OCI-LY1 (cell line): ENCODE measurements around the gene UPK3A.

Experiments
- H2AFZ ChIP-seq: fragments of 200-600 bp; sonication (generic), shearing (Covaris generic); 2 replicates; pipeline ENCODE4 v1.6.0; 2014; ENCODE audit warnings: antibody characterized with exemption, mild to moderate bottlenecking, low read length
- H3F3A ChIP-seq: fragments of 200-600 bp; sonication (generic), shearing (Covaris generic); 2 replicates; pipeline ENCODE4 v1.6.0; 2014; ENCODE audit warnings: mild to moderate bottlenecking, antibody characterized with exemption, low read length, moderate library complexity; ENCODE audit not compliant: insufficient read depth
- H3K27ac ChIP-seq: fragments of 200-600 bp; sonication (generic); 2 replicates; pipeline ENCODE4 v1.5.1; 2014; ENCODE audit warnings: low read length, mixed run types, mild to moderate bottlenecking, low read depth; ENCODE audit not compliant: poor library complexity, severe bottlenecking
- H3K27me3 ChIP-seq: fragments of 200-600 bp; sonication (generic); 2 replicates; pipeline ENCODE4 v1.6.0; 2014; ENCODE audit warnings: antibody characterized with exemption, mild to moderate bottlenecking, low read length, moderate library complexity; ENCODE audit not compliant: insufficient read depth
- H3K36me3 ChIP-seq: fragments of 200-600 bp; sonication (generic); 2 replicates; pipeline ENCODE4 v1.6.1; 2014; ENCODE audit warnings: mild to moderate bottlenecking, antibody characterized with exemption, low read length, moderate library complexity, mixed read lengths; ENCODE audit not compliant: insufficient read depth
- H3K4me1 ChIP-seq: fragments of 200-600 bp; sonication (generic); 2 replicates; pipeline ENCODE4 v1.5.1; 2014; ENCODE audit warnings: mild to moderate bottlenecking, low read length, moderate library complexity; ENCODE audit not compliant: insufficient read depth, severe bottlenecking
- H3K4me2 ChIP-seq: fragments of 200-600 bp; sonication (generic), shearing (Covaris generic); 2 replicates; pipeline ENCODE4 v1.6.1; 2014; ENCODE audit warnings: low read length
- H3K4me3 ChIP-seq: fragments of 200-600 bp; sonication (generic); 2 replicates; pipeline ENCODE4 v1.5.1; 2014; ENCODE audit warnings: low read length, low read depth, mild to moderate bottlenecking, mixed read lengths; ENCODE audit not compliant: poor library complexity, severe bottlenecking
- H3K79me2 ChIP-seq: fragments of 200-600 bp; shearing (Covaris generic); 2 replicates; pipeline ENCODE4 v1.6.1; 2016; ENCODE audit warnings: mixed run types, low read length, mixed read lengths; ENCODE audit not compliant: insufficient read depth
- H3K9ac ChIP-seq: fragments of 200-600 bp; sonication (generic), shearing (Covaris generic); 2 replicates; pipeline ENCODE4 v1.6.1; 2014; ENCODE audit warnings: mild to moderate bottlenecking, low read length, mixed read lengths
- H3K9me2 ChIP-seq: fragments of 200-600 bp; sonication (generic), shearing (Covaris generic); 2 replicates; pipeline ENCODE4 v1.6.1; 2014; ENCODE audit warnings: low read depth, mild to moderate bottlenecking, low read length, mixed read lengths
- H3K9me3 ChIP-seq: fragments of 200-600 bp; shearing (Covaris generic); 2 replicates; pipeline ENCODE4 v1.6.1; 2014; ENCODE audit warnings: low read length, mixed read lengths
- H4K20me1 ChIP-seq: fragments of 200-600 bp; sonication (generic), shearing (Covaris generic); 2 replicates; pipeline ENCODE4 v1.6.0; 2016; ENCODE audit warnings: mild to moderate bottlenecking, low read length; ENCODE audit not compliant: insufficient read depth
- CTCF ChIP-seq: fragments of 200-600 bp; sonication (generic), shearing (Covaris generic); IDR thresholded peaks from 2 replicates; pipeline ENCODE4 v1.5.1; 2017; ENCODE audit warnings: mild to moderate bottlenecking, antibody characterized with exemption, low read length, moderate library complexity, mixed read lengths
- EZH2 ChIP-seq: fragments of 200-600 bp; sonication (generic), shearing (Covaris generic); IDR thresholded peaks from 2 replicates; pipeline ENCODE4 v1.8.0; 2017; ENCODE audit warnings: borderline replicate concordance, mixed run types, mild to moderate bottlenecking, antibody characterized with exemption, low read length, moderate library complexity, mixed read lengths

UPK3A gene

GRCh38 chr22:45278125-45278524 is 6.6 kb upstream of the UPK3A start:
- no peaks in the 10 kb centered on the region for H3K79me2 ChIP-seq
- H3K9me2 ChIP-seq, result no peaks in the 10 kb centered on the region
- no peaks in the 10 kb centered on the region for H3K36me3 ChIP-seq
- TF ChIP-seq CTCF (no peak), EZH2 (no peak)
- H3K27ac ChIP-seq, result no peak overlapping the region
- H3K9ac ChIP-seq, result no peak overlapping the region
- no peaks in the 10 kb centered on the region for H3F3A ChIP-seq
- no peak overlapping the region for H3K4me3 ChIP-seq
- H2AFZ ChIP-seq, result no peak overlapping the region
- no peak overlapping the region for H3K4me2 ChIP-seq
- no peaks in the 10 kb centered on the region for H4K20me1 ChIP-seq
- H3K4me1 ChIP-seq, result no peaks in the 10 kb centered on the region
- H3K9me3 ChIP-seq, result no peaks in the 10 kb centered on the region
- no peaks in the 10 kb centered on the region; the same call in 1 of the 2 replicates for H3K27me3 ChIP-seq

- no peaks in the 10 kb centered on the region for H3F3A ChIP-seq
- H3K79me2 ChIP-seq, result no peaks in the 10 kb centered on the region
- H3K9me2 ChIP-seq, result no peaks in the 10 kb centered on the region
- no peaks in the 10 kb centered on the region for H3K36me3 ChIP-seq
- peaks cover 10% of the 10 kb centered on the region for H3K4me1 ChIP-seq
- no peak overlapping the region for H3K9ac ChIP-seq
- no peak overlapping the region for H2AFZ ChIP-seq
- H3K27ac ChIP-seq, result no peak overlapping the region
- H3K4me2 ChIP-seq, result no peak overlapping the region
- no peaks in the 10 kb centered on the region for H3K9me3 ChIP-seq
- no peak overlapping the region for H3K4me3 ChIP-seq
- no peak for TF ChIP-seq EZH2
- no peak for TF ChIP-seq CTCF
- H3K27me3 ChIP-seq, result no peaks in the 10 kb centered on the region; the same call in 1 of the 2 replicates
- H4K20me1 ChIP-seq, result no peaks in the 10 kb centered on the region
These were observed 4.2 kb upstream of the UPK3A start for GRCh38 chr22:45280587-45280980.

GRCh38 chr22:45281010-45281409 is 3.7 kb upstream of the UPK3A start:
- no peaks in the 10 kb centered on the region for H3K9me2 ChIP-seq
- H3K27me3 ChIP-seq, result no peaks in the 10 kb centered on the region; the same call in 1 of the 2 replicates
- no peak for TF ChIP-seq EZH2
- TF ChIP-seq CTCF, result no peak
- no peak overlapping the region for H3K4me2 ChIP-seq
- no peaks in the 10 kb centered on the region for H3F3A ChIP-seq
- H3K4me1 ChIP-seq, result peaks cover 10% of the 10 kb centered on the region
- H4K20me1 ChIP-seq, result no peaks in the 10 kb centered on the region
- H3K27ac ChIP-seq, result no peak overlapping the region
- no peaks in the 10 kb centered on the region for H3K36me3 ChIP-seq
- no peaks in the 10 kb centered on the region for H3K79me2 ChIP-seq
- H3K4me3 ChIP-seq, result no peak overlapping the region
- H2AFZ ChIP-seq, result no peak overlapping the region
- H3K9ac ChIP-seq, result no peak overlapping the region
- H3K9me3 ChIP-seq, result no peaks in the 10 kb centered on the region
